HEK293 (cell line): ENCODE measurements around the gene SNX2.

Source experiments
- CTCF ChIA-PET: fragments of 350-600 bp; formaldehyde crosslinking; extraction: SDS; loops from one replicate; lab custom pipeline; 2021; ENCODE audit warnings: antibody characterized with exemption; lab: Yijun Ruan, JAX
- POLR2A ChIA-PET: fragments of 300-600 bp; formaldehyde crosslinking; extraction: SDS; loops from one replicate; lab custom pipeline; 2020; ENCODE audit warnings: antibody characterized with exemption, inconsistent platforms; lab: Yijun Ruan, JAX
- H3K27ac ChIP-seq: fragments of 200-500 bp; sonication (Bioruptor generic); 2 replicates; pipeline ENCODE4 v1.5.1; 2014; ENCODE audit warnings: low read depth, low read length, control low read depth, inconsistent platforms; ENCODE audit errors: extremely low read depth
- H3K36me3 ChIP-seq, 2 experiments: fragments of 200-500 bp in 1 of 2; sonication (Bioruptor generic) in 1 of 2; 1 replicate in 1 of 2; 2 replicates in 1 of 2; pipeline ENCODE4 v1.5.1; 2014 to 2017; ENCODE audit warnings: inconsistent platforms in 2 of 2, low read length in 2 of 2; ENCODE audit not compliant: control insufficient read depth in 2 of 2, insufficient read depth in 1 of 2
- H3K4me1 ChIP-seq: fragments of 200-500 bp; sonication (Bioruptor generic); 2 replicates; pipeline ENCODE4 v1.5.1; 2014; ENCODE audit warnings: mild to moderate bottlenecking, low read length, inconsistent platforms; ENCODE audit not compliant: control insufficient read depth, insufficient read depth
- H3K4me3 ChIP-seq: 2 replicates; pipeline ENCODE4 v1.5.1; 2011; ENCODE audit warnings: low read depth, mild to moderate bottlenecking, control low read depth, low read length, moderate library complexity
- H3K9me3 ChIP-seq: fragments of 200-500 bp; sonication (Bioruptor generic); 2 replicates; pipeline ENCODE4 v1.5.1; 2014; ENCODE audit warnings: low read depth, low read length, inconsistent platforms; ENCODE audit not compliant: control insufficient read depth, insufficient read depth
- ATF2 ChIP-seq: fragments of 450-650 bp; formaldehyde crosslinking; IDR thresholded peaks from 2 replicates; pipeline ENCODE4 v1.5.1; 2016; ENCODE audit warnings: missing biosample characterization, missing genetic modification characterization, low read depth
- CTCF ChIP-seq: fragments of 450-650 bp; formaldehyde crosslinking; IDR thresholded peaks from 2 replicates; pipeline ENCODE4 v1.5.1; 2016; ENCODE audit warnings: missing biosample characterization, missing genetic modification characterization
- GFI1B ChIP-seq: fragments of 450-650 bp; formaldehyde crosslinking; IDR thresholded peaks from 2 replicates; pipeline ENCODE4 v1.5.1; 2016; ENCODE audit warnings: missing biosample characterization, missing genetic modification characterization
- GLIS2 ChIP-seq: fragments of 450-650 bp; formaldehyde crosslinking; IDR thresholded peaks from 2 replicates; pipeline ENCODE4 v1.5.1; 2016; ENCODE audit warnings: missing biosample characterization, missing genetic modification characterization
- HIC1 ChIP-seq: fragments of 450-650 bp; formaldehyde crosslinking; IDR thresholded peaks from 2 replicates; pipeline ENCODE4 v1.5.1; 2016; ENCODE audit warnings: missing biosample characterization, missing genetic modification characterization
- PRDM6 ChIP-seq: fragments of 450-650 bp; formaldehyde crosslinking; IDR thresholded peaks from 2 replicates; pipeline ENCODE4 v1.5.1; 2017; ENCODE audit warnings: missing biosample characterization, missing genetic modification characterization
- REST ChIP-seq: fragments of 450-650 bp; formaldehyde crosslinking; IDR thresholded peaks from 2 replicates; pipeline ENCODE4 v1.5.1; 2016; ENCODE audit warnings: missing biosample characterization, missing genetic modification characterization
- SALL2 ChIP-seq: fragments of 450-650 bp; formaldehyde crosslinking; IDR thresholded peaks from 2 replicates; pipeline ENCODE4 v1.5.0; 2017; ENCODE audit warnings: missing biosample characterization, mild to moderate bottlenecking, missing genetic modification characterization, borderline replicate concordance
- WT1 ChIP-seq: fragments of 450-650 bp; formaldehyde crosslinking; IDR thresholded peaks from 2 replicates; pipeline ENCODE4 v1.5.1; 2016; ENCODE audit warnings: missing biosample characterization, missing genetic modification characterization
- YY1 ChIP-seq: fragments of 450-650 bp; formaldehyde crosslinking; IDR thresholded peaks from 2 replicates; pipeline ENCODE4 v1.5.1; 2018; ENCODE audit warnings: missing biosample characterization, missing genetic modification characterization
- ZBTB10 ChIP-seq: fragments of 450-650 bp; formaldehyde crosslinking; IDR thresholded peaks from 2 replicates; pipeline ENCODE4 v1.5.1; 2016; ENCODE audit warnings: missing biosample characterization, missing genetic modification characterization
- ZNF214 ChIP-seq: fragments of 450-650 bp; formaldehyde crosslinking; IDR thresholded peaks from 2 replicates; pipeline ENCODE4 v1.5.1; 2017; ENCODE audit warnings: missing biosample characterization, mild to moderate bottlenecking, missing genetic modification characterization, borderline replicate concordance
- ZNF223 ChIP-seq: fragments of 450-650 bp; formaldehyde crosslinking; IDR thresholded peaks from 2 replicates; pipeline ENCODE4 v1.5.1; 2016; ENCODE audit warnings: missing biosample characterization, missing genetic modification characterization
- ZNF366 ChIP-seq: fragments of 450-650 bp; formaldehyde crosslinking; conservative IDR thresholded peaks from 2 replicates; pipeline ENCODE4 v1.5.1; 2016; ENCODE audit warnings: missing biosample characterization, missing genetic modification characterization
- ZNF391 ChIP-seq: fragments of 450-650 bp; formaldehyde crosslinking; IDR thresholded peaks from 2 replicates; pipeline ENCODE4 v1.5.1; 2016; ENCODE audit warnings: low read depth, missing biosample characterization, missing genetic modification characterization, borderline replicate concordance
- ZNF394 ChIP-seq: fragments of 450-650 bp; formaldehyde crosslinking; IDR thresholded peaks from 2 replicates; pipeline ENCODE4 v1.5.1; 2016; ENCODE audit warnings: missing biosample characterization, missing genetic modification characterization, mild to moderate bottlenecking, moderate library complexity, borderline replicate concordance
- ZNF521 ChIP-seq: fragments of 450-650 bp; formaldehyde crosslinking; IDR thresholded peaks from 2 replicates; pipeline ENCODE4 v1.5.1; 2017; ENCODE audit warnings: missing biosample characterization, mild to moderate bottlenecking, missing genetic modification characterization
- ZNF548 ChIP-seq: fragments of 450-650 bp; formaldehyde crosslinking; IDR thresholded peaks from 2 replicates; pipeline ENCODE4 v1.5.1; 2016; ENCODE audit warnings: missing biosample characterization, missing genetic modification characterization
- ZNF791 ChIP-seq: fragments of 450-650 bp; formaldehyde crosslinking; IDR thresholded peaks from 2 replicates; pipeline ENCODE4 v1.5.1; 2016; ENCODE audit warnings: missing biosample characterization, missing genetic modification characterization
- ZNF837 ChIP-seq: fragments of 450-650 bp; formaldehyde crosslinking; IDR thresholded peaks from 2 replicates; pipeline ENCODE4 v1.5.1; 2016; ENCODE audit warnings: missing biosample characterization, missing genetic modification characterization

SNX2 gene

GRCh38 chr5:122770477-122770876 lies 4.4 kb upstream of the SNX2 start (continued):
- no peak for TF ChIP-seq WT1 (tag by site-specific recombination)
- TF ChIP-seq ZNF394 (tag by site-specific recombination) = no peak
- TF ChIP-seq, all 188 proteins: peak for 0

- H3K36me3 ChIP-seq = no peaks in the 10 kb centered on the region
- H3K9me3 ChIP-seq = no peaks in the 10 kb centered on the region
- ChIA-PET POLR2A (no interaction called here), CTCF (no interaction called here)
- H3K4me1 ChIP-seq = 0 out of 2 replicates have a peak, but pooled peaks cover 2% of the 10 kb centered on the region
- H3K4me3 ChIP-seq = no peak overlapping the region
- TF ChIP-seq REST (tag by site-specific recombination) (no peak), CTCF (tag by site-specific recombination) (no peak), ZBTB10 (tag by site-specific recombination) (no peak), ZNF837 (no peak), ZNF366 (tag by site-specific recombination) (no peak), ATF2 (tag by site-specific recombination) (no peak), ZNF521 (tag by site-specific recombination) (no peak)
- H3K27ac ChIP-seq = no peak overlapping the region
Measured at GRCh38 chr5:122772446-122772845, 2.4 kb upstream of the SNX2 start.

- Histone ChIP-seq H3K4me1 (0 out of 2 replicates have a peak, but pooled peaks cover 2% of the 10 kb centered on the region), H3K9me3 (no peaks in the 10 kb centered on the region), H3K4me3 (no peak overlapping the region), H3K36me3 (no peaks in the 10 kb centered on the region), H3K27ac (no peak overlapping the region)
- ChIA-PET POLR2A (no interaction called here), CTCF (interaction anchor here (0.6 to 1.2 kb wide), 2 partner anchors 69 to 247 kb away, joined by 3 read pairs; no protein-coding TSS in a partner anchor)
- TF ChIP-seq GLIS2 (tag by site-specific recombination) = no peak
- TF ChIP-seq ZNF391 = no peak
- no peak for TF ChIP-seq ZNF223 (tag by site-specific recombination)
- TF ChIP-seq PRDM6 (tag by site-specific recombination) = no peak
- TF ChIP-seq ZNF791 (tag by site-specific recombination) = no peak
- TF ChIP-seq ZNF548 (tag by site-specific recombination) = no peak
- TF ChIP-seq HIC1 = no peak
- no peak for TF ChIP-seq SALL2 (tag by site-specific recombination)
- no peak for TF ChIP-seq GFI1B (tag by site-specific recombination)
- TF ChIP-seq YY1 (tag by site-specific recombination) = no peak
- TF ChIP-seq ZNF214 = no peak
Measured at GRCh38 chr5:122773619-122774018, 1.3 kb upstream of the SNX2 start.
